SK-N-SH (cell line): ENCODE results near the gene SLCO2A1.

ENCODE experiments used
- TF ChIP-seq, protein P1 (sequence below): IDR thresholded peaks from 2 replicates; pipeline ENCODE4 v1.4.0; 2012; ENCODE audit warnings: low read depth
- TF ChIP-seq, protein P2 (sequence below): IDR thresholded peaks from 2 replicates; pipeline ENCODE4 v1.6.1; 2012; ENCODE audit warnings: mild to moderate bottlenecking, low read depth, low read length, moderate library complexity

DNA sequence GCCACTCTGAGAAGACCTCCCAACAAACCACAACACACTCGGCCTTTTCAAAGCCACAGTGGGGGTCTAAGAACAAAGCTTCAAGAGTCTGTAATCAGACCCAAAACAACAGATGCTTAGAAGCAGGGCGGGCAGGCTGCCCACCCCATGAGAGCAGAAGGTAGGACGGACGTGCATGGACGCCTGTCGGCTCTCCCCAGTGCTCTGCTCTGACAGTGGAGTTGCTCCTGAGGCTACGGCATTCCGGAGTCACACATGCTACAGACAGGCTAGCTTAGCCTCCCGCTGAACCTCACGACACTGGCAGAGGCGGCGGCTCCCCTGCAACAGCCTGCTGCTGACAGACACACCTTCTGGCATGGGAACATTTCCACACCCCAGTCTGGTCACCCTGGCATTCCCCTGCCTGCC lies 33.5 kb downstream of the SLCO2A1 start:
- TF ChIP-seq, protein P1, sequence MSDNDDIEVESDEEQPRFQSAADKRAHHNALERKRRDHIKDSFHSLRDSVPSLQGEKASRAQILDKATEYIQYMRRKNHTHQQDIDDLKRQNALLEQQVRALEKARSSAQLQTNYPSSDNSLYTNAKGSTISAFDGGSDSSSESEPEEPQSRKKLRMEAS: no peak
- TF ChIP-seq, protein P2, sequence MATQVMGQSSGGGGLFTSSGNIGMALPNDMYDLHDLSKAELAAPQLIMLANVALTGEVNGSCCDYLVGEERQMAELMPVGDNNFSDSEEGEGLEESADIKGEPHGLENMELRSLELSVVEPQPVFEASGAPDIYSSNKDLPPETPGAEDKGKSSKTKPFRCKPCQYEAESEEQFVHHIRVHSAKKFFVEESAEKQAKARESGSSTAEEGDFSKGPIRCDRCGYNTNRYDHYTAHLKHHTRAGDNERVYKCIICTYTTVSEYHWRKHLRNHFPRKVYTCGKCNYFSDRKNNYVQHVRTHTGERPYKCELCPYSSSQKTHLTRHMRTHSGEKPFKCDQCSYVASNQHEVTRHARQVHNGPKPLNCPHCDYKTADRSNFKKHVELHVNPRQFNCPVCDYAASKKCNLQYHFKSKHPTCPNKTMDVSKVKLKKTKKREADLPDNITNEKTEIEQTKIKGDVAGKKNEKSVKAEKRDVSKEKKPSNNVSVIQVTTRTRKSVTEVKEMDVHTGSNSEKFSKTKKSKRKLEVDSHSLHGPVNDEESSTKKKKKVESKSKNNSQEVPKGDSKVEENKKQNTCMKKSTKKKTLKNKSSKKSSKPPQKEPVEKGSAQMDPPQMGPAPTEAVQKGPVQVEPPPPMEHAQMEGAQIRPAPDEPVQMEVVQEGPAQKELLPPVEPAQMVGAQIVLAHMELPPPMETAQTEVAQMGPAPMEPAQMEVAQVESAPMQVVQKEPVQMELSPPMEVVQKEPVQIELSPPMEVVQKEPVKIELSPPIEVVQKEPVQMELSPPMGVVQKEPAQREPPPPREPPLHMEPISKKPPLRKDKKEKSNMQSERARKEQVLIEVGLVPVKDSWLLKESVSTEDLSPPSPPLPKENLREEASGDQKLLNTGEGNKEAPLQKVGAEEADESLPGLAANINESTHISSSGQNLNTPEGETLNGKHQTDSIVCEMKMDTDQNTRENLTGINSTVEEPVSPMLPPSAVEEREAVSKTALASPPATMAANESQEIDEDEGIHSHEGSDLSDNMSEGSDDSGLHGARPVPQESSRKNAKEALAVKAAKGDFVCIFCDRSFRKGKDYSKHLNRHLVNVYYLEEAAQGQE: no peak
